Stimulated activated naive CD8-positive, alpha-beta T cell treated with anti-CD3 and anti-CD28 coated beads, Interleukin-15, amount 100 ng/mL, for 72 hours (primary cell): ENCODE measurements around the gene PTPRN2.
"Not testable (repeated sequence)": the region's sequence is repeated elsewhere in the genome, so short reads cannot be mapped to it uniquely, and the experiment has no call there.

Source experiments
- ATAC-seq: fragments of 150-1000 bp; cut with Tn5 transposase; 2 replicates; pipeline ENCODE4 v1.10.0; 2021; ENCODE audit warnings: mild to moderate bottlenecking, moderate library complexity
- DNase-seq, 2 donors: peaks; one replicate each; pipeline ENCODE4 v3.0.0; 2021 to 2022
- H3K27ac Mint-ChIP-seq, 2 donors: one replicate each; pipeline ENCODE4 v1.8.0; 2022; ENCODE audit warnings: mild to moderate bottlenecking in 2 of 2, mixed read lengths in 2 of 2, moderate library complexity in 2 of 2
- H3K27me3 Mint-ChIP-seq: one replicate; pipeline ENCODE4 v1.8.0; 2022; ENCODE audit warnings: mixed read lengths
- H3K4me1 Mint-ChIP-seq: one replicate; pipeline ENCODE4 v1.8.0; 2022; ENCODE audit warnings: mild to moderate bottlenecking, mixed read lengths
- H3K4me3 Mint-ChIP-seq, 2 donors: one replicate each; pipeline ENCODE4 v1.8.0; 2022; ENCODE audit warnings: mild to moderate bottlenecking in 2 of 2, mixed read lengths in 2 of 2, moderate library complexity in 1 of 2
- H3K9me3 Mint-ChIP-seq, 2 donors: one replicate each; pipeline ENCODE4 v1.8.0; 2022; ENCODE audit warnings: mixed read lengths in 2 of 2

Gene PTPRN2

GRCh38 chr7:157734676-157735640 is 852.7 kb downstream of the PTPRN2 start:
- Mint-ChIP-seq H3K4me1 (peaks cover 4% of the 10 kb centered on the region), H3K4me3 (no peak overlapping the region), H3K27me3 (peaks cover 20% of the 10 kb centered on the region), H3K27ac (no peak overlapping the region), H3K9me3 (no peaks in the 10 kb centered on the region)
- DNase-seq (no peak), ATAC-seq (no peak)

- Mint-ChIP-seq H3K27me3 (peaks cover 18% of the 10 kb centered on the region), H3K27ac (peak overlapping the region in 1 of 2 donors; percentile 5)
- DNase-seq, H3K9me3 Mint-ChIP-seq, H3K4me1 Mint-ChIP-seq, ATAC-seq, H3K4me3 Mint-ChIP-seq: not testable (repeated sequence)
Measured at GRCh38 chr7:157733760-157734395, 853.7 kb downstream of the PTPRN2 start.

GRCh38 chr7:157731126-157731525 is 856.5 kb downstream of the PTPRN2 start:
- H3K4me3 Mint-ChIP-seq: no peak overlapping the region
- no peak for ATAC-seq
- H3K27me3 Mint-ChIP-seq: peaks cover 17% of the 10 kb centered on the region
- DNase-seq: no peak
- H3K27ac Mint-ChIP-seq: peak overlapping the region in 1 of 2 donors; percentile 69
- no peaks in the 10 kb centered on the region for H3K4me1 Mint-ChIP-seq
- H3K9me3 Mint-ChIP-seq: no peaks in the 10 kb centered on the region

GRCh38 chr7:157730614-157731013 is 857.0 kb downstream of the PTPRN2 start:
- ATAC-seq: no peak

GRCh38 chr7:157729566-157729965 is 858.1 kb downstream of the PTPRN2 start:
- DNase-seq (no peak), ATAC-seq (no peak)
- H3K27me3 Mint-ChIP-seq: peaks cover 17% of the 10 kb centered on the region
- no peaks in the 10 kb centered on the region for H3K4me1 Mint-ChIP-seq
- no peaks in the 10 kb centered on the region for H3K9me3 Mint-ChIP-seq
- no peak overlapping the region for H3K27ac Mint-ChIP-seq
- no peak overlapping the region for H3K4me3 Mint-ChIP-seq

More at GRCh38 chr7:157730614-157731013, 857.0 kb downstream of the PTPRN2 start:
- peaks cover 17% of the 10 kb centered on the region for H3K27me3 Mint-ChIP-seq
- H3K4me1 Mint-ChIP-seq: no peaks in the 10 kb centered on the region
- no peaks in the 10 kb centered on the region for H3K9me3 Mint-ChIP-seq
- DNase-seq: no peak
- no peak overlapping the region for H3K27ac Mint-ChIP-seq
- H3K4me3 Mint-ChIP-seq: no peak overlapping the region

- no peaks in the 10 kb centered on the region for H3K9me3 Mint-ChIP-seq
- ATAC-seq (peak; percentile 49), DNase-seq (no peak)
- H3K27ac Mint-ChIP-seq: no peak overlapping the region
- H3K4me1 Mint-ChIP-seq: no peaks in the 10 kb centered on the region
- no peak overlapping the region for H3K4me3 Mint-ChIP-seq
- peaks cover 31% of the 10 kb centered on the region for H3K27me3 Mint-ChIP-seq
Measured at GRCh38 chr7:157727964-157728615, 859.5 kb downstream of the PTPRN2 start.

- H3K4me1 Mint-ChIP-seq: no peaks in the 10 kb centered on the region
- DNase-seq: no peak
- H3K9me3 Mint-ChIP-seq: no peaks in the 10 kb centered on the region
- H3K27me3 Mint-ChIP-seq: peaks cover 33% of the 10 kb centered on the region
- ATAC-seq: no peak
- no peak overlapping the region for H3K4me3 Mint-ChIP-seq
- peak overlapping the region in 1 of 2 donors; percentile 39 for H3K27ac Mint-ChIP-seq
Measured at GRCh38 chr7:157726764-157727163, 860.9 kb downstream of the PTPRN2 start.

GRCh38 chr7:157725312-157725711 is 862.3 kb downstream of the PTPRN2 start:
- H3K27ac Mint-ChIP-seq, H3K4me3 Mint-ChIP-seq, H3K4me1 Mint-ChIP-seq, DNase-seq, ATAC-seq, H3K9me3 Mint-ChIP-seq: not testable (repeated sequence)
- peaks cover 33% of the 10 kb centered on the region for H3K27me3 Mint-ChIP-seq

GRCh38 chr7:157723205-157723604 is 864.4 kb downstream of the PTPRN2 start:
- ATAC-seq (no peak), DNase-seq (no peak)
- Mint-ChIP-seq H3K4me1 (no peaks in the 10 kb centered on the region), H3K4me3 (no peak overlapping the region), H3K27ac (no peak overlapping the region), H3K27me3 (peaks cover 27% of the 10 kb centered on the region), H3K9me3 (no peaks in the 10 kb centered on the region)

- no peaks in the 10 kb centered on the region for H3K4me1 Mint-ChIP-seq
- no peak overlapping the region for H3K27ac Mint-ChIP-seq
- no peak overlapping the region for H3K4me3 Mint-ChIP-seq
- ATAC-seq: peak; percentile 48
- H3K27me3 Mint-ChIP-seq: peaks cover 27% of the 10 kb centered on the region
- no peak for DNase-seq
- H3K9me3 Mint-ChIP-seq: no peaks in the 10 kb centered on the region
Measured at GRCh38 chr7:157722137-157723060, 865.2 kb downstream of the PTPRN2 start.

- DNase-seq: no peak
- H3K27me3 Mint-ChIP-seq: peaks cover 20% of the 10 kb centered on the region
- peak overlapping the region in 1 of 2 donors; percentile 19 for H3K27ac Mint-ChIP-seq
- ATAC-seq: no peak
- no peaks in the 10 kb centered on the region for H3K4me1 Mint-ChIP-seq
- no peaks in the 10 kb centered on the region for H3K9me3 Mint-ChIP-seq
- no peak overlapping the region for H3K4me3 Mint-ChIP-seq
Measured at GRCh38 chr7:157721468-157722136, 866.0 kb downstream of the PTPRN2 start.

GRCh38 chr7:157719705-157720655 is 867.6 kb downstream of the PTPRN2 start:
- ATAC-seq (no peak), DNase-seq (no peak)
- H3K27ac Mint-ChIP-seq: no peak overlapping the region
- no peaks in the 10 kb centered on the region for H3K4me1 Mint-ChIP-seq
- peaks cover 16% of the 10 kb centered on the region for H3K27me3 Mint-ChIP-seq
- H3K4me3 Mint-ChIP-seq: no peak overlapping the region
- H3K9me3 Mint-ChIP-seq: no peaks in the 10 kb centered on the region

- no peak overlapping the region for H3K27ac Mint-ChIP-seq
- no peak overlapping the region for H3K4me3 Mint-ChIP-seq
- no peaks in the 10 kb centered on the region for H3K4me1 Mint-ChIP-seq
- DNase-seq (no peak), ATAC-seq (no peak)
- no peaks in the 10 kb centered on the region for H3K9me3 Mint-ChIP-seq
- peaks cover 13% of the 10 kb centered on the region for H3K27me3 Mint-ChIP-seq
Measured at GRCh38 chr7:157719008-157719682, 868.5 kb downstream of the PTPRN2 start.
